A673 (cell line): ENCODE measurements around the gene ELAVL1.

Experiments
- CTCF ChIP-seq: fragments of 300-800, 200-600 bp; sonication (generic); conservative IDR thresholded peaks from 2 replicates; pipeline ENCODE4 v1.5.1; 2017; ENCODE audit warnings: low read depth, mild to moderate bottlenecking, antibody characterized with exemption, low read length, moderate library complexity, mixed read lengths
- EZH2 ChIP-seq: fragments of 200-600 bp; sonication (generic); IDR thresholded peaks from 2 replicates; pipeline ENCODE4 v1.6.1; 2017; ENCODE audit warnings: borderline replicate concordance, low read depth, mild to moderate bottlenecking, mixed read lengths, antibody characterized with exemption, low read length; ENCODE audit not compliant: poor library complexity, severe bottlenecking

GRCh38 chr19:7965259-7965841, 40.1 kb downstream of the ELAVL1 start:
- TF ChIP-seq CTCF, result no peak
- no peak for TF ChIP-seq EZH2
